ENCODE measurements around the gene MGST2. TPM values are rescaled to one million over a fixed set of nuclear protein-coding genes. Genes with fewer than 3 reads are reported as not detected.

MGST2 gene
- 29.8 and 35.8 TPM in 2 replicates for total RNA-seq

GRCh38 chr4:139665690-139666529 is at the start of gene MGST2:
Gene MGST2 (plus strand): TSS chr4:139665819. CDS start chr4:139666020, 201 bp downstream.
- TF ChIP-seq, protein P1, sequence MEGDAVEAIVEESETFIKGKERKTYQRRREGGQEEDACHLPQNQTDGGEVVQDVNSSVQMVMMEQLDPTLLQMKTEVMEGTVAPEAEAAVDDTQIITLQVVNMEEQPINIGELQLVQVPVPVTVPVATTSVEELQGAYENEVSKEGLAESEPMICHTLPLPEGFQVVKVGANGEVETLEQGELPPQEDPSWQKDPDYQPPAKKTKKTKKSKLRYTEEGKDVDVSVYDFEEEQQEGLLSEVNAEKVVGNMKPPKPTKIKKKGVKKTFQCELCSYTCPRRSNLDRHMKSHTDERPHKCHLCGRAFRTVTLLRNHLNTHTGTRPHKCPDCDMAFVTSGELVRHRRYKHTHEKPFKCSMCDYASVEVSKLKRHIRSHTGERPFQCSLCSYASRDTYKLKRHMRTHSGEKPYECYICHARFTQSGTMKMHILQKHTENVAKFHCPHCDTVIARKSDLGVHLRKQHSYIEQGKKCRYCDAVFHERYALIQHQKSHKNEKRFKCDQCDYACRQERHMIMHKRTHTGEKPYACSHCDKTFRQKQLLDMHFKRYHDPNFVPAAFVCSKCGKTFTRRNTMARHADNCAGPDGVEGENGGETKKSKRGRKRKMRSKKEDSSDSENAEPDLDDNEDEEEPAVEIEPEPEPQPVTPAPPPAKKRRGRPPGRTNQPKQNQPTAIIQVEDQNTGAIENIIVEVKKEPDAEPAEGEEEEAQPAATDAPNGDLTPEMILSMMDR (IDR thresholded peaks at IDR 0.05; ENCODE audit: insufficient read depth, low read length, poor library complexity, severe bottlenecking), result no peak
- Histone ChIP-seq H3K27me3 (ENCODE audit: control insufficient read depth, insufficient read depth, low read length) (no peaks in the 10 kb centered on the region), H3K4me3 (ENCODE audit: low read depth, low read length) (peak within 1 kb of the TSS; percentile 59), H3K36me3 (ENCODE audit: control insufficient read depth, insufficient read depth, low read length) (no peaks in the 10 kb centered on the region)
- peak; percentile 41 for DNase-seq (ENCODE audit: low read depth)

- Histone ChIP-seq H3K4me3 (ENCODE audit: low read depth, low read length) (no peak overlapping the region), H3K36me3 (ENCODE audit: control insufficient read depth, insufficient read depth, low read length) (no peaks in the 10 kb centered on the region), H3K27me3 (ENCODE audit: control insufficient read depth, insufficient read depth, low read length) (no peaks in the 10 kb centered on the region)
- DNase-seq (ENCODE audit: low read depth), result no peak
- TF ChIP-seq, protein P1 (IDR thresholded peaks at IDR 0.05; ENCODE audit: insufficient read depth, low read length, poor library complexity, severe bottlenecking), result peak; percentile 1
These were observed 47.7 kb upstream of the MGST2 start for GRCh38 chr4:139617702-139618490.

DNA sequence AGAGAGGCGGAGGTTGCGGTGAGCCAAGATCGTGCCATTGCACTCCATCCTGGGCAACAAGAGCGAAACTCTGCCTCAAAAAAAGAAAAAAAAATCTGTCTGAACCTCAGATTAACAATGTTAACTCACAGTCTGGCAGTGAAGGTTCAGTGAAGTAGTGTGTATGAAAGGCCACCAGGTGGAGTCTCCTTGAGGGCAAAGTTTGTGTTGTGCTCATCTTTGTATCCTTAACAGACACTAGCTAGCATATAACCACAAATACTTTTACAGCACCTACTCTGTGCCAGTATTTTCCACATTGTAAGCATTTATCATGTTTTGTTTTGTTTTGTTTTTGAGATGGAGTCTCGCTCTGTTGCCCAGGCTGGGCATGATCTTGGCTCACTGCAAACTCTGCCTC is 46.0 kb upstream of the MGST2 start:
- no peaks in the 10 kb centered on the region for H3K27me3 ChIP-seq (ENCODE audit: control insufficient read depth, insufficient read depth, low read length)
- TF ChIP-seq, protein P1 (IDR thresholded peaks at IDR 0.05; ENCODE audit: insufficient read depth, low read length, poor library complexity, severe bottlenecking), result peak; percentile 37
- H3K4me3 ChIP-seq (ENCODE audit: low read depth, low read length), result no peak overlapping the region
- no peak for DNase-seq (ENCODE audit: low read depth)
- no peaks in the 10 kb centered on the region for H3K36me3 ChIP-seq (ENCODE audit: control insufficient read depth, insufficient read depth, low read length)

- H3K36me3 ChIP-seq (ENCODE audit: control insufficient read depth, insufficient read depth, low read length), result no peaks in the 10 kb centered on the region
- H3K27me3 ChIP-seq (ENCODE audit: control insufficient read depth, insufficient read depth, low read length), result no peaks in the 10 kb centered on the region
- no peak for DNase-seq (ENCODE audit: low read depth)
- TF ChIP-seq, protein P1 (IDR thresholded peaks at IDR 0.05; ENCODE audit: insufficient read depth, low read length, poor library complexity, severe bottlenecking), result no peak
- H3K4me3 ChIP-seq (ENCODE audit: low read depth, low read length), result no peak overlapping the region
These were observed 42.7 kb upstream of the MGST2 start for GRCh38 chr4:139622901-139623381.

- TF ChIP-seq, protein P1 (IDR thresholded peaks at IDR 0.05; ENCODE audit: insufficient read depth, low read length, poor library complexity, severe bottlenecking), result no peak
- DNase-seq (ENCODE audit: low read depth), result no peak
- no peaks in the 10 kb centered on the region for H3K27me3 ChIP-seq (ENCODE audit: control insufficient read depth, insufficient read depth, low read length)
- H3K4me3 ChIP-seq (ENCODE audit: low read depth, low read length), result no peak overlapping the region
- no peaks in the 10 kb centered on the region for H3K36me3 ChIP-seq (ENCODE audit: control insufficient read depth, insufficient read depth, low read length)
These were observed 41.1 kb upstream of the MGST2 start for GRCh38 chr4:139624441-139625092.
